Measurements from ENCODE around the gene IL17A.

The IL17A gene

GRCh38 chr6:52186075-52186474, at the start of gene IL17A:
Gene IL17A (plus strand): TSS chr6:52186375. CDS start chr6:52186432, 57 bp downstream.
- DNase-seq: no peak

- no peak for DNase-seq
These were observed 49.2 kb upstream of the IL17A start for GRCh38 chr6:52136934-52137467.

- no peak for DNase-seq
These were observed 47.9 kb upstream of the IL17A start for GRCh38 chr6:52138284-52138683.

- no peak for DNase-seq
These were observed 46.0 kb upstream of the IL17A start for GRCh38 chr6:52139985-52140680.

- DNase-seq: no peak
These were observed 44.6 kb upstream of the IL17A start for GRCh38 chr6:52141596-52141995.

GRCh38 chr6:52142556-52142955, 43.6 kb upstream of the IL17A start:
- DNase-seq: no peak

- DNase-seq: no peak
These were observed 42.6 kb upstream of the IL17A start for GRCh38 chr6:52143551-52143950.

- DNase-seq: no peak
These were observed 41.7 kb upstream of the IL17A start for GRCh38 chr6:52144196-52145076.

- DNase-seq: no peak
These were observed 39.2 kb upstream of the IL17A start for GRCh38 chr6:52146851-52147445.

- DNase-seq: no peak
These were observed 37.1 kb upstream of the IL17A start for GRCh38 chr6:52149076-52149475.

- no peak for DNase-seq
These were observed 36.2 kb upstream of the IL17A start for GRCh38 chr6:52149949-52150348.

GRCh38 chr6:52152070-52152423, 34.1 kb upstream of the IL17A start:
- DNase-seq: no peak

- no peak for DNase-seq
These were observed 33.4 kb upstream of the IL17A start for GRCh38 chr6:52152711-52153160.

GRCh38 chr6:52154381-52154780, 31.8 kb upstream of the IL17A start:
- no peak for DNase-seq

- DNase-seq: no peak
These were observed 30.2 kb upstream of the IL17A start for GRCh38 chr6:52155791-52156576.

GRCh38 chr6:52157301-52157941, 28.8 kb upstream of the IL17A start:
- DNase-seq: no peak

- DNase-seq: no peak
These were observed 25.6 kb upstream of the IL17A start for GRCh38 chr6:52160472-52161104.

- no peak for DNase-seq
These were observed 24.3 kb upstream of the IL17A start for GRCh38 chr6:52161689-52162438.

GRCh38 chr6:52162940-52163908, 23.0 kb upstream of the IL17A start:
- peak; percentile 3 for DNase-seq
